ENCODE results near the gene ADCY9.
"Not testable (repeated sequence)": the region's sequence is repeated elsewhere in the genome, so short reads cannot be mapped to it uniquely, and the experiment has no call there.

ADCY9 gene

GRCh38 chr16:4062212-4062802, 53.9 kb downstream of the ADCY9 start:
- DNase-seq, result no peak

- DNase-seq, result no peak
Measured at GRCh38 chr16:4060823-4061222, 55.4 kb downstream of the ADCY9 start.

DNA sequence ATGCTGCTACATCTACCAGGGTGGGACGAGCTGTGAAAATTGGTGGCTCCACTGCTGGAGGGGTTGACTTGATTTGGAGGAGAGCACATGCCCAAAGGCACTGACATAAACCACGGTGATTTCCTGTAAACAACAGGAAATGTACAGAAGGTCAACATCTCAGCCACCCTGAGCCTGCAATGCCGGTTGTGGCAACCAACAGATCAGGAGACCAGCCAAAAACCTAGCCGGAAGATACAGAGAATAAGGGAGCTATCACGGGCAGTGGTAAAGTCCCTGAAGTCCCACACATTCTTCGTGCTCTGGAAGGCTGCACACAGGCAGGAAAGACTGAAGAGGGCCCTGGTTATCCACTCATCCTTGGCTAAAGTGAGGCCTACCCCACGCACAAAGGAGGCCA, 56.2 kb downstream of the ADCY9 start:
- DNase-seq, result no peak

DNA sequence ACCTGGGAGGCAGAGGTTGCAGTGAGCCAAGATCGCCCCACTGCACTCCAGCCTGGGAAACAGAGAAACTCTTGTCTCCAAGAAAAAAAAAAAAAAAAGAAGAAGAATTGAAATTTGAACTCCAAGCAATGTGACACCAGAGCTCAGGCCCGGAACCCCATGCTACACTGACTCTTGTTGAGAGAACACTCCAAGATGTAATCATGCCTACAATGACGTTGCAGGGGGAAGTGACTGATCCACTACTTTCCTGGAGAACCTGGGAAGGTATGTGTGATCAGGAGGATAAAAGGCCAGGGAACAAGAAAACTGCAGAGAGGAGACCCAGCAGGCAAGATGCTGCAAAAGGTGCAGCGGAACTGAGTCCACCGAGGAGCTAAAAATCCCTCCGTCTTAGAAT, 57.9 kb downstream of the ADCY9 start:
- DNase-seq, result no peak

DNA sequence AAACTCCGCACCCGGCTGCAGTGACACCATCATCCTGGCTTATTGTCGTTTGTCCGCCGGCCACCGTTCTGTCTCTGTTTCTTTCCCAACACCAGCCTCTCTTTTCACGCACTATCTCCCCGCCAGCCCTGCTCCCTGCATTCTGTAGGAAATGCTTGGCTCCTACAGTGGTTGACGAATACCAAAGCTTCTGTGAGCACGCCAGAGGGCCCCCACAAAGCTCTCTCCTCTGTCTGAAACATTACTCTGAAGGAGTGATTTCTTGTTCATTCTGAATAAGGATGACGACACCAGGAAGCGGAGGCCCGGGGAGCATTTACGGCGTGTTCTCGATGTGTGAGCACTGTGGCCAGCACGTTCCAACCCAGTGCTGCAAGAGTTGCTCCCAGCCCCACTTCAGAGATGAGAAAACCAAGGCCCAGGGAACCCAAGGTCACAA, 58.8 kb downstream of the ADCY9 start:
- DNase-seq, result no peak

DNA sequence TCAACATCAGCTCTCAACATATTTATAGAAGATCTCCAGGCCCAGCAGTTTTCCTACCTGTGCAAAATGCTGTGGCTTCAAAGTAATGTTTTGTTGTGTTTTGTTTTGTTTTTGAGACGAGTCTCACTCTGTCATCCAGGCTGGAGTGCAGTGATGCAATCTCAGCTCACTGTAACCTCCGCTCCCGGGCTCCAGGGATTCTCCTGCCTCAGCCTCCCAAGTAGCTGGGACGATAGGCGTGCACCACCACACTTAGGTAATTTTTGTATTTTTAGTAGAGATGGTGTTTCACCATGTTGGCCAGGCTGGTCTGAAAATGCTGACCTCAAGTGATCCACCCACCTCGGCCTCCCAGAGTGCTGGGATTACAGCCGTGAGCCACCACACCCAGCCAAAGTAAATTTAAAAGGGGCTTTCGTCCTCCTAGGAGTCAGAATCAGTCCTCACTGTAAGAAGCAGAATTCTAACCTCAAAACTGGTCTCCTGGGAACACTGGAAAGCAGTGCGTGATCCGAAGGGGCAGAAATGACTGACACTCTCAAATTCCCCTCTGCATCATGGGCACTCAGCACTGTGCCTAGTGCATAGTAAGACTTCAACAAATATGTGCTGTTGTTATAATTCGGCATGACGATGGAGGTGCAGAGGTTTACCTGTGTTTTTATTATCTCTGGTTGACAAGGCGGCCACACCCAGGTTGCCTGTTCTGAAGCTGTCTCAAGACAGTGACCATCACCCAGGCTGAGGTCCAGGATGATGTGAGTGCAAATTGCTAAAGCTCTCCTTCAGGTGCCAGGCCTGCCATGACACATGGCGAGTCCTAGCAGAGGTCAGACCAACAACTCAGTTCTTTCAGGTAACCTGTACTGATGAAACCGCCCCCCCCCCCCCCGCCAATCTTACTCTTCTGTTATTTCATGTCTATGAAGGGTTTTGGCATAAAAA, 59.8 kb downstream of the ADCY9 start:
- DNase-seq, result no peak

- no peak for DNase-seq
Measured at GRCh38 chr16:4055748-4056147, 60.5 kb downstream of the ADCY9 start.

DNA sequence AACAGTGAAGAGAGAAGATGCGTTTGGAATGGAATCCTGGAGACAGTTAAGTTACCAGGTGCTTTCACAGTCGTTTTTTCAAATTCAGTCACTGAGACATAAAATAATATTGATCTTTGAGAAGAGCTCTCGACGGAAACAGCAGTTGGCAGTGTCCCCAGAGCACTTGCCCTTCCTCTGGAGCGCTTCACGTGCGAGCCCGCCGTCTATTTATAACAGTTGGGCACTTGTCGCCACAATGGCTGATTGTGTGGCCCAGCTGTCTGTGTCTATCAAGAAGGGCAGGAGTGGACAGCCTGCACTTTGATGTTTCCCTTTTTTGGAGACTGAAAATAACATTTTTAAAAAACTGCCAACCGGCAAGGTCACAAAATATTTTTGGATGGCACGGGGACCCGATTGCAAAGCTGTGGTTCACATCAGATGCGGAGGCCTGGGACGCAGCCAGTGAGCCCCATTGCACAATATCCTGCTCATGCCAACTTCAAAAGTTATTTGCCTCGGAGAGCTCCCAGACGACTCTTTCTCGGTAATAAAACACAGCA, 62.9 kb downstream of the ADCY9 start:
- DNase-seq, result no peak

DNA sequence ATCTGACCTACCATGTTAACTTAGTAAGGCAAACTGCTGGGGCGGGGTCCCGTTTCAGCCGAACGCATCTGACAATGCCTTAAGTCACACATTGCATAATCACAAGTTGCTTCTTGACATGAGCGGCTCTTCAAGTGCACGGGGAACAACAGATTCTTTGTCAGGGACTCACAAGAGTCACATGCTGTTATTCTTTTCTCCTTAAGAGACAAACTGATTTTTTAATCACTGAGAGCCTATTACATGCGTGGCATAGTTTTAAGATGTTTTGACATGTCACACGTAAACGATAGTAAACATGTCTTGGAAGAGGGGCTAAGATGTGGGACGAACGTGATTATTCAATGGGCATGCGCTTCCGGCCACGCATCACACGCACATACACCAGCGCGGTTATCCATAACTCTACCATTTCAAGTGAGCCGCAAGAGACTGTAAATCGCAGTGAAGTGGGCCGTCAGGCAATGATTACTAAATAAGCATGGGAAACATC, 63.4 kb downstream of the ADCY9 start:
- DNase-seq, result no peak

DNA sequence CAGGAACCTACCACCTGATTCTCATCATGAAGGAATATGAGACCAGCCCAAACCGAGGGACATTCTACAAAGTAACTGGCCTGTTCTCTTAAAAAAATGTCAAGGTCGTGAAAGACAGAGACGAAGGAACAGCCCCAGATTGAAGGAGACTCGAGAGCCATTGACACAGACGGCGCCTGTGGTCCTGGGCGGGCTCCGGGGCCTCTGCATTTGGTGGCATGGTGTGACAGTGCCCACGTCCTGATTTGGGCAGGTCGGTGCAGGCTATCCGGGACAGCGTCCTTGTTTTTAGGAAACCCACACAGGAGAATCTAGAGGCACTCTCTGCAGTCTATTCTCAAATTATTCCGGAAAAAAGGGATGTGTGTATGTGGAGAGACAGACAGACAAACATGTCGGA, 64.1 kb downstream of the ADCY9 start:
- no peak for DNase-seq

DNA sequence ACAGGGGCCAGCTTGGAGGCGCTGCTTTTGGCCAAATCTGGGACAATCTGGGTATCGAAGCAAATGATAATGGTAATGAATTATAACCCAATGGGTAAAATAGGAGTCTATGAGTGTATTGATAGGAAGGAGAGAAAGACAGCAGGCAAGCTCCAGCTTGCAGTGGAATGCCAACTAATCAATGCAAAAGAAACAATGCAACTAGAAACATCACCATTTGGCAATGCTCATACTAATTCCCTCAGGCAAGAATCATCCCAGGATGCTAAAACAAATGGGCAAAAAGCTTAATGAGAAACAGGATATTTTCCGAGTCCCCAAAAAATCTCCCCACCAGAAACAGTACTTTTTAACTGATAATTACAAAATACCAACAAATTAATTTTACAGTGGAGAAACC, 64.7 kb downstream of the ADCY9 start:
- DNase-seq, result no peak

DNA sequence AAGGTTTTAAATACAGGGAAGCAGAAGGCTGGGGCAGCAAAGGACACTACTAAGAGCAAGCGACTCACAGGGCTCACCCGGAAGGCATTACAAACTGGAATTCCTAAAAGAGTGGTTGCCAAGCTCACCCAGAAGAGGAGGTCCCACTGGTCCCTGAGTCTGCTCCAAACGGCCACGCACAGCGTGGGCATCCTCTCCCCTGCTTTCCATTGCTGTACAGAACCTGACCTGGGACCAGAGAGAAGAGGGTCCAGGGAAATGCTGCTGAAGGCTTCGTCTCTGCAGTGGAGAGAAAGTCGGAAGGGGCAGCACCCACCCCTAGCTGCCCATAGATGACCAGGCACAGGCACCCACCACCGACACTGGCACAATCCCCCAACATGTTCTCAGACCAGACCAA, 67.2 kb downstream of the ADCY9 start:
- no peak for DNase-seq

GRCh38 chr16:4048481-4048880, 67.8 kb downstream of the ADCY9 start:
- DNase-seq, result no peak

GRCh38 chr16:4046221-4046620, 70.0 kb downstream of the ADCY9 start:
- no peak for DNase-seq

- DNase-seq, result not testable (repeated sequence)
Measured at GRCh38 chr16:4045561-4045960, 70.7 kb downstream of the ADCY9 start.

- no peak for DNase-seq
Measured at GRCh38 chr16:4042581-4042980, 73.7 kb downstream of the ADCY9 start.

GRCh38 chr16:4038448-4038847, 77.8 kb downstream of the ADCY9 start:
- no peak for DNase-seq

GRCh38 chr16:4036952-4037351, 79.3 kb downstream of the ADCY9 start:
- DNase-seq, result not testable (repeated sequence)

GRCh38 chr16:4034963-4035362, 81.3 kb downstream of the ADCY9 start:
- DNase-seq, result no peak

DNA sequence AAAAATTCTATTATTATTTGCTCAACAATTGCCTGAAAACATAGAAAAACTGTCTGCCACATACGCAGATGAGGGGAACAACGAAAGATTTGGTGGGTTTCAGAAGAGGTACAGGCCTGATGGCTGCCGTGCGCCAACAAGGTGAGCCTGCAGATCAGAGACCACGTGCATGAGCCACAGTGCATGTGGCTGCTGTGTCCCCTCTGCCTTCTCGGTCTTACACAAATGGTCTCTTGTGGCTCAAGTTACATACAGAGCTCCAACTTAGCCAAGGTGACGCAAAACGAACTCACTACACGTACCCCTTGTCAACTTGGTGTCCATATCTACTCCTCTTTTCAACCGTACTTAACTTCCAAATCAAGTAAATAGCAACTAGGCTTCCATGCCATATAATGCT, 82.3 kb downstream of the ADCY9 start:
- DNase-seq, result no peak

- DNase-seq, result peak; percentile 16
Measured at GRCh38 chr16:4032768-4033167, 83.5 kb downstream of the ADCY9 start.

- DNase-seq, result no peak
Measured at GRCh38 chr16:4028144-4028543, 88.1 kb downstream of the ADCY9 start.

GRCh38 chr16:4026854-4027253, 89.4 kb downstream of the ADCY9 start:
- DNase-seq, result no peak

- no peak for DNase-seq
Measured at GRCh38 chr16:4025428-4025827, 90.8 kb downstream of the ADCY9 start.
